GM12891 (cell line): ENCODE results near the gene BHLHE40.

Source experiments
- PAX5 ChIP-seq: IDR thresholded peaks from 2 replicates; pipeline ENCODE4 v1.6.1; 2011; ENCODE audit warnings: low read length, moderate library complexity, mild to moderate bottlenecking; ENCODE audit not compliant: insufficient read depth, severe bottlenecking
- POLR2A ChIP-seq: IDR thresholded peaks from 2 replicates; pipeline ENCODE4 v1.6.1; 2011; ENCODE audit warnings: low read depth, low read length, control low read depth
- POLR2AphosphoS5 ChIP-seq: IDR thresholded peaks from 2 replicates; pipeline ENCODE4 v1.6.1; 2011; ENCODE audit warnings: low read depth, low read length, control low read depth
- TAF1 ChIP-seq: IDR thresholded peaks from 2 replicates; pipeline ENCODE4 v1.6.1; 2011; ENCODE audit warnings: low read depth, low read length, control low read depth

DNA sequence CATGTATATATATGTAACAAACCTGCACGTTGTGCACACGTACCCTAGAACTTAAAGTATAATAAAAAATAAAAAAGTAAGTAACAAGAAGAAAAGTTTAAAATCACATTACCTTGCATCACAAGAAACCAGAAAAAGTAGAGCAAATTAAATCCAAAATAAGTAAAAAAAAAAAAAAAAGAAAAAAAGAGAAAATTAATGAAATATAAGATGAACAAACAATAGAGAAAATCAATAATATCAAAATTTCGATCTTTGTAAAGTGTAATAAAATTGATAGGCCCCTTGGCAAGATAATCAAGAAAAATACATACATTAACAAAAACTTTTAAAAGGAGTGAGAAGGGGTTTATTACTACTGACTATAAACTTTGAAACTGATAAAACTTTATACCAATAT, 7.4 kb upstream of the BHLHE40 start:
- TF ChIP-seq POLR2A (no peak), TAF1 (no peak), POLR2AphosphoS5 (no peak), PAX5 (no peak)
